DOHH2 (cell line): ENCODE measurements around the gene DCLK1.

Source experiments
- CTCF ChIP-seq: fragments of 200-600 bp; sonication (generic); IDR thresholded peaks from one replicate; pipeline ENCODE4 v1.5.1; 2014; ENCODE audit warnings: antibody characterized with exemption, mild to moderate bottlenecking, low read depth, low read length; ENCODE audit not compliant: poor library complexity, severe bottlenecking
- EZH2phosphoT487 ChIP-seq: fragments of 200-600 bp; sonication (generic); IDR thresholded peaks from 2 replicates; pipeline ENCODE4 v1.6.1; 2017; ENCODE audit warnings: borderline replicate concordance, mild to moderate bottlenecking, antibody characterized with exemption, low read length, moderate library complexity, mixed read lengths

DNA sequence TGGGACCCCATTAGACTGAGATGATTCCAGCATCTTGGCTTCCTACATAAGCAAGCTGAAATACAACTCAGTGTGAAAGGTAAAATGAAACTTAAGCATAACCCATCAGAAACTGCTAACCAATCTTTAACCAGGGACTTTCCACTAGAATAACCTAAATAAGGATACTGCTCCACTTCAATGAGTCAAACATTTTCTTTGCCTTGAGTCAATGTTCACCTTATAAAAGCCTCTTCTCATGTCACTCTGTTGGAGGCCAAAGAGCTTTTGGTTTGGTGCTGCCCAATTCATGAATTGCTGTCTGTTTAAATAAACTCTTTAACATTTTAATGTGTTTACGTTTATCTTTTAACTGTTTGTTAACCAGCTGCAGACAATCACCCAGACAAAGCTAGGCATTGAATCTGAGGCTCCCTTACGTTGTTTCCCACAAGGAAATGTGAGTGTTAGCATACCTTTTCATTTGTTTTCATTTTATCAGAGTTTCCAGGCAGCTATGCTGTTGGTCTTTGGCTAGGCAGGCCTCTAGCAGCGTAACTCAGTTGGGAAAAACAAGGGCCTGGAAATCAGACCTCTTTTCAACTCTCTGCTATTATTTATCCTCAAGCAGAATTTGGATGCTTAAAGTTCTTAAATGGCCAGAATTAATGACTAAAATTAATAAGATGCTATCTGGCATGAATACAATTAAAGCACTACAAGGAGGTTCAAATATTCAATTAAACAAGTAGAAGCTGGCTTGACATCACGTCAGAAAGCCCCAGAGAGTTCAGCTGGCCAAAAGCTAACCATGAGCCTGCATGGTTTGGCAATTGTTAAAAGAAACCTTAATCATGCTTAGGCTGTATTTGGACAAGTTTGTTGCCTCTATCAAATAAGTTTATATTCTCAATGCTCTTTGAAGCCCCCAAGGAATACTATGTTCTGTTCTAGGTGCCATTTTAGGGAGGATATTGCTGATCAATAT is 200.2 kb downstream of the DCLK1 start:
- no peak for TF ChIP-seq CTCF
- no peak for TF ChIP-seq EZH2phosphoT487
